ENCODE results near the gene ZNF774.
A peak's percentile ranks its signal among the peaks of the same experiment; 100 is the strongest.
"Not testable (repeated sequence)": the region's sequence is repeated elsewhere in the genome, so short reads cannot be mapped to it uniquely, and the experiment has no call there.

Gene ZNF774

GRCh38 chr15:90327311-90327710 is 24.8 kb upstream of the ZNF774 start:
- H3K4me1 Mint-ChIP-seq (ENCODE audit: low read depth), result no peaks in the 10 kb centered on the region
- H3K9me3 Mint-ChIP-seq, result no peaks in the 10 kb centered on the region
- H3K27ac Mint-ChIP-seq, result no peak overlapping the region
- DNase-seq (ENCODE audit: low spot score), result no peak
- H3K36me3 Mint-ChIP-seq (ENCODE audit: low read depth), result no peaks in the 10 kb centered on the region
- no peak overlapping the region for H3K4me3 Mint-ChIP-seq
- no peaks in the 10 kb centered on the region for H3K27me3 Mint-ChIP-seq (ENCODE audit: low read depth)

GRCh38 chr15:90334304-90334731 is 17.8 kb upstream of the ZNF774 start:
- Mint-ChIP-seq H3K4me3 (no peak overlapping the region), H3K36me3 (ENCODE audit: low read depth) (no peaks in the 10 kb centered on the region), H3K9me3 (no peaks in the 10 kb centered on the region), H3K27ac (no peak overlapping the region), H3K27me3 (ENCODE audit: low read depth) (no peaks in the 10 kb centered on the region), H3K4me1 (ENCODE audit: low read depth) (peaks cover 15% of the 10 kb centered on the region)
- DNase-seq (ENCODE audit: low spot score), result no peak

GRCh38 chr15:90336705-90337141 is 15.4 kb upstream of the ZNF774 start:
- DNase-seq (ENCODE audit: low spot score), result no peak
- Mint-ChIP-seq H3K27me3 (ENCODE audit: low read depth) (no peaks in the 10 kb centered on the region), H3K36me3 (ENCODE audit: low read depth) (no peaks in the 10 kb centered on the region), H3K9me3 (no peaks in the 10 kb centered on the region), H3K4me1 (ENCODE audit: low read depth) (peaks cover 17% of the 10 kb centered on the region), H3K4me3 (no peak overlapping the region), H3K27ac (peak overlapping the region; percentile 13)

GRCh38 chr15:90337256-90337655 is 14.8 kb upstream of the ZNF774 start:
- Mint-ChIP-seq H3K27ac (no peak overlapping the region), H3K9me3 (no peaks in the 10 kb centered on the region), H3K4me1 (ENCODE audit: low read depth) (peaks cover 17% of the 10 kb centered on the region), H3K27me3 (ENCODE audit: low read depth) (no peaks in the 10 kb centered on the region), H3K36me3 (ENCODE audit: low read depth) (no peaks in the 10 kb centered on the region), H3K4me3 (no peak overlapping the region)
- DNase-seq (ENCODE audit: low spot score), result no peak

GRCh38 chr15:90338532-90338931 is 13.6 kb upstream of the ZNF774 start:
- Mint-ChIP-seq H3K4me1 (ENCODE audit: low read depth) (peaks cover 26% of the 10 kb centered on the region), H3K4me3 (no peak overlapping the region), H3K9me3 (no peaks in the 10 kb centered on the region), H3K27ac (no peak overlapping the region), H3K36me3 (ENCODE audit: low read depth) (no peaks in the 10 kb centered on the region), H3K27me3 (ENCODE audit: low read depth) (no peaks in the 10 kb centered on the region)
- no peak for DNase-seq (ENCODE audit: low spot score)

GRCh38 chr15:90340345-90340744 is 11.7 kb upstream of the ZNF774 start:
- Mint-ChIP-seq H3K36me3 (ENCODE audit: low read depth) (no peaks in the 10 kb centered on the region), H3K9me3 (no peaks in the 10 kb centered on the region), H3K4me3 (no peak overlapping the region), H3K27me3 (ENCODE audit: low read depth) (no peaks in the 10 kb centered on the region), H3K27ac (no peak overlapping the region), H3K4me1 (ENCODE audit: low read depth) (peaks cover 22% of the 10 kb centered on the region)
- DNase-seq (ENCODE audit: low spot score), result no peak

- no peak overlapping the region for H3K27ac Mint-ChIP-seq
- H3K36me3 Mint-ChIP-seq (ENCODE audit: low read depth), result no peaks in the 10 kb centered on the region
- DNase-seq (ENCODE audit: low spot score), result no peak
- H3K9me3 Mint-ChIP-seq, result no peaks in the 10 kb centered on the region
- H3K27me3 Mint-ChIP-seq (ENCODE audit: low read depth), result peaks cover 5% of the 10 kb centered on the region
- peaks cover 13% of the 10 kb centered on the region for H3K4me1 Mint-ChIP-seq (ENCODE audit: low read depth)
- no peak overlapping the region for H3K4me3 Mint-ChIP-seq
Observed at GRCh38 chr15:90343302-90343790, 8.7 kb upstream of the ZNF774 start.

GRCh38 chr15:90344662-90345061 is 7.4 kb upstream of the ZNF774 start:
- Mint-ChIP-seq H3K27ac (no peak overlapping the region), H3K4me1 (ENCODE audit: low read depth) (peaks cover 13% of the 10 kb centered on the region), H3K36me3 (ENCODE audit: low read depth) (no peaks in the 10 kb centered on the region), H3K27me3 (ENCODE audit: low read depth) (peaks cover 10% of the 10 kb centered on the region), H3K9me3 (no peaks in the 10 kb centered on the region), H3K4me3 (no peak overlapping the region)
- no peak for DNase-seq (ENCODE audit: low spot score)

GRCh38 chr15:90345857-90346256 is 6.2 kb upstream of the ZNF774 start:
- H3K9me3 Mint-ChIP-seq, result no peaks in the 10 kb centered on the region
- H3K4me1 Mint-ChIP-seq (ENCODE audit: low read depth), result peaks cover 16% of the 10 kb centered on the region
- peaks cover 16% of the 10 kb centered on the region for H3K27me3 Mint-ChIP-seq (ENCODE audit: low read depth)
- no peak overlapping the region for H3K27ac Mint-ChIP-seq
- H3K4me3 Mint-ChIP-seq, result no peak overlapping the region
- H3K36me3 Mint-ChIP-seq (ENCODE audit: low read depth), result no peaks in the 10 kb centered on the region
- no peak for DNase-seq (ENCODE audit: low spot score)

- DNase-seq (ENCODE audit: low spot score); H3K27ac Mint-ChIP-seq; H3K36me3 Mint-ChIP-seq (ENCODE audit: low read depth); H3K4me3 Mint-ChIP-seq; H3K9me3 Mint-ChIP-seq: not testable (repeated sequence)
- peaks cover 16% of the 10 kb centered on the region for H3K27me3 Mint-ChIP-seq (ENCODE audit: low read depth)
- peaks cover 13% of the 10 kb centered on the region for H3K4me1 Mint-ChIP-seq (ENCODE audit: low read depth)
Observed at GRCh38 chr15:90347431-90348065, 4.5 kb upstream of the ZNF774 start.

GRCh38 chr15:90348456-90348855 is 3.6 kb upstream of the ZNF774 start:
- H3K4me1 Mint-ChIP-seq (ENCODE audit: low read depth), result peaks cover 8% of the 10 kb centered on the region
- peaks cover 16% of the 10 kb centered on the region for H3K27me3 Mint-ChIP-seq (ENCODE audit: low read depth)

GRCh38 chr15:90349072-90349471 is 3.0 kb upstream of the ZNF774 start:
- Mint-ChIP-seq H3K9me3 (no peaks in the 10 kb centered on the region), H3K27me3 (ENCODE audit: low read depth) (peaks cover 16% of the 10 kb centered on the region), H3K4me1 (ENCODE audit: low read depth) (peaks cover 6% of the 10 kb centered on the region), H3K36me3 (ENCODE audit: low read depth) (no peaks in the 10 kb centered on the region), H3K4me3 (no peak overlapping the region), H3K27ac (no peak overlapping the region)
- no peak for DNase-seq (ENCODE audit: low spot score)

More at GRCh38 chr15:90348456-90348855, 3.6 kb upstream of the ZNF774 start:
- no peaks in the 10 kb centered on the region for H3K36me3 Mint-ChIP-seq (ENCODE audit: low read depth)
- no peak overlapping the region for H3K4me3 Mint-ChIP-seq
- no peak for DNase-seq (ENCODE audit: low spot score)
- no peaks in the 10 kb centered on the region for H3K9me3 Mint-ChIP-seq
- H3K27ac Mint-ChIP-seq, result no peak overlapping the region

GRCh38 chr15:90349821-90350220 is 2.3 kb upstream of the ZNF774 start:
- Mint-ChIP-seq H3K9me3 (no peaks in the 10 kb centered on the region), H3K27me3 (ENCODE audit: low read depth) (peaks cover 16% of the 10 kb centered on the region), H3K4me3 (no peak overlapping the region), H3K27ac (no peak overlapping the region), H3K36me3 (ENCODE audit: low read depth) (no peaks in the 10 kb centered on the region), H3K4me1 (ENCODE audit: low read depth) (peaks cover 6% of the 10 kb centered on the region)
- DNase-seq (ENCODE audit: low spot score), result no peak

GRCh38 chr15:90351479-90352106 is 491 bp upstream of the ZNF774 start:
- Mint-ChIP-seq H3K36me3 (ENCODE audit: low read depth) (no peaks in the 10 kb centered on the region), H3K9me3 (no peaks in the 10 kb centered on the region), H3K27ac (peak overlapping the region; percentile 77), H3K4me1 (ENCODE audit: low read depth) (peaks cover 6% of the 10 kb centered on the region), H3K4me3 (peak overlapping the region; percentile 90), H3K27me3 (ENCODE audit: low read depth) (peaks cover 16% of the 10 kb centered on the region)
- DNase-seq (ENCODE audit: low spot score), result no peak

Measured in T-helper 2 cell treated with Interferon-gamma antibody and Interleukin-4, amounts not matched to agents 5 μg/mL and 100 μg/mL, for 36 hours (primary cell).